Endodermal cell (in vitro differentiated cells): ENCODE results near the gene ABCA7. TPM values are rescaled to one million over a fixed set of nuclear protein-coding genes. Genes with fewer than 3 reads are reported as not detected.
"Not testable (repeated sequence)": the region's sequence is repeated elsewhere in the genome, so short reads cannot be mapped to it uniquely, and the experiment has no call there.

ENCODE experiments used
- DNase-seq: peaks from one replicate; pipeline ENCODE4 v3.0.0-alpha.2; 2017
- H3K27ac ChIP-seq: 2 replicates; pipeline ENCODE4 v1.5.1; 2013; ENCODE audit warnings: mild to moderate bottlenecking, low read depth, low read length, moderate library complexity
- H3K27me3 ChIP-seq: 2 replicates; pipeline ENCODE4 v1.6.1; 2013; ENCODE audit warnings: mild to moderate bottlenecking, low read length, moderate library complexity; ENCODE audit not compliant: insufficient read depth, control insufficient read depth, poor library complexity, severe bottlenecking
- H3K36me3 ChIP-seq: 2 replicates; pipeline ENCODE4 v1.7.0; 2013; ENCODE audit warnings: mild to moderate bottlenecking, low read length, moderate library complexity; ENCODE audit not compliant: control insufficient read depth, insufficient read depth
- H3K4me1 ChIP-seq: one replicate; pipeline ENCODE4 v1.7.0; 2013; ENCODE audit warnings: low read length; ENCODE audit not compliant: control insufficient read depth, insufficient read depth
- H3K4me3 ChIP-seq: 2 replicates; pipeline ENCODE4 v1.5.1; 2013; ENCODE audit warnings: mild to moderate bottlenecking, low read length, moderate library complexity
- H3K9ac ChIP-seq: 2 replicates; pipeline ENCODE4 v1.6.1; 2013; ENCODE audit warnings: mild to moderate bottlenecking, low read length, moderate library complexity; ENCODE audit not compliant: poor library complexity, severe bottlenecking; ENCODE audit errors: extremely low read depth
- H3K9me3 ChIP-seq: 2 replicates; pipeline ENCODE4 v1.6.1; 2013; ENCODE audit warnings: mild to moderate bottlenecking, low read length, moderate library complexity; ENCODE audit not compliant: control insufficient read depth
- H3K27ac Mint-ChIP-seq: 2 replicates; pipeline ENCODE4 v1.8.0; 2020; ENCODE audit warnings: mixed read lengths
- H3K27me3 Mint-ChIP-seq: 2 replicates; pipeline ENCODE4 v1.8.0; 2021; ENCODE audit warnings: mild to moderate bottlenecking, mixed read lengths; ENCODE audit not compliant: insufficient read depth
- H3K36me3 Mint-ChIP-seq: 2 replicates; pipeline ENCODE4 v1.8.0; 2020; ENCODE audit warnings: low read depth, mixed read lengths
- H3K4me1 Mint-ChIP-seq: 2 replicates; pipeline ENCODE4 v1.8.0; 2020; ENCODE audit warnings: mixed read lengths
- H3K4me3 Mint-ChIP-seq: 2 replicates; pipeline ENCODE4 v1.8.0; 2020; ENCODE audit warnings: mild to moderate bottlenecking, moderate library complexity, mixed read lengths
- H3K9me3 Mint-ChIP-seq: 2 replicates; pipeline ENCODE4 v1.8.0; 2020; ENCODE audit warnings: mild to moderate bottlenecking, mixed read lengths
- CTCF ChIP-seq: fragments of 200-600 bp; sonication (generic); conservative IDR thresholded peaks from 2 replicates; pipeline ENCODE4 v1.5.0; 2021; ENCODE audit warnings: antibody characterized with exemption, mild to moderate bottlenecking
- WGBS, 2 experiments: methylation state at CpG; one replicate each; pipeline versions ENCODE4 v1.1.5 to v1.1.7; 2013; ENCODE audit warnings: missing lambda C conversion rate in 2 of 2, mixed read lengths in 1 of 2; ENCODE audit not compliant: insufficient coverage in 1 of 2, insufficient read length in 1 of 2; 5-methylcytosine and 5-hydroxymethylcytosine counted together
- total RNA-seq, 2 donors: library from RNA; stranded (reverse); fragmentation: NEBNext Ultra II Directional in 1 of 2; extraction: Animal tissue kit (Norgen Biotek cat#: 25700) in 1 of 2; gene quantifications; 2 replicates in 1 of 2; 3 replicates in 1 of 2; pipeline ENCODE4 v1.2.1, GENCODE V29; 2021

ABCA7 gene
- total RNA-seq, 2 donors from 2014 or later = 67.2 to 68.7 TPM

GRCh38 chr19:1112268-1113029 lies 72.5 kb downstream of the ABCA7 start:
- H3K27ac ChIP-seq = peak overlapping the region; percentile 63
- no peak overlapping the region for H3K27ac Mint-ChIP-seq
- DNase-seq = peak; percentile 92

DNA sequence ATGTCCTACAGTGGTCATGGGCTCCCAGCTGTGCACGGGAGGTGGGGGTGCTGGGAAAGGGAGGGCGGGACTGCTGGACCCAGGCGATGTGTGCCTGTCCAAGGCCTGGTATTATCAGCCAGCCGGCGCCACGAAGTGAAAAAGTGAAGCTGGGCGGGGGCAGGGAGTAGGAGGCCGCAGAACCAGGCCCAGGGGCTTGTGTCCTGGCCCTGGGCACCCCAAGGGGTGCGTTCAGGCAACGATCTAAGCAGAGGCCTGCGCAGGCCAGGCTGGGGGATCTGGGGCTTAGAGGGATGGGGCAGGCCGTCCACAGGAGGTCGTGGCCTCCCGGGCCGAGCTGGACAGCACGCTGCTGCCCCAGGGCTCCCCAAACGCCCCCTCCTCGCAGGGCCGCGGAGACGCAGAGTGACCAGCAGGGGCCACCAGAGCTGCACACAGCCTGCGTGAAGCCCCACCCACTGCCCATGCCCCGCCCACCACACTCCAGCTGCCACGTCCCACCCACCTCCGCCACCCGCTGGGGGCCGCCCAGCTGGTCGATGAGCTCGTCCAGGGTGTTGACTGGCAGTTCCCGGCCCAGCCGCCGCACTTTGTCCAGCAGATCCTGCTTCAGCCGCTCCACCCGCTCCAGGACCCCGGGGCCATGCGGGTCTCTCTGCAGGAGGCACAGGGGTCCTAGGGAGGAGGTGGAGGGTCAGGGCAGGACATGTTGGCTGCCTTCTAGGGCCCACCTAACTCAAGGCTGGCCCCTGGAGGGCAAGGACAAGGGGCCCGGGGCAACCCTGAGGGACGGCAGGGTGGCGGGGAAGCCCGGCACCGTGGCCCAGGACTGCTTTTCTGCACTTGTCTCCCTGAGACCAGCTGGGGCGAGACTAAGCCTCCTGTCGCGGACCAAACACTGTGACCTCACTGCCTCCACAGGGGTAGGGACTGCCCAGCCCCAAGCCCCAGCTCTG lies 73.4 kb downstream of the ABCA7 start:
- no peak overlapping the region for H3K27ac Mint-ChIP-seq
- Histone ChIP-seq H3K27me3 (no peaks in the 10 kb centered on the region), H3K4me1 (no peaks in the 10 kb centered on the region), H3K27ac (peak overlapping the region; percentile 70), H3K4me3 (no peak overlapping the region), H3K36me3 (peaks cover 18% of the 10 kb centered on the region), H3K9me3 (no peaks in the 10 kb centered on the region), H3K9ac (peak overlapping the region; percentile 15)
- DNase-seq = peak; percentile 99
- 57 to 68% methylated on average over 15 to 44 of the region's 44 CpGs for WGBS, 2 experiments
- no peaks in the 10 kb centered on the region for H3K4me1 Mint-ChIP-seq
- TF ChIP-seq CTCF = peak; percentile 92
- no peaks in the 10 kb centered on the region for H3K27me3 Mint-ChIP-seq
- H3K36me3 Mint-ChIP-seq = peaks cover 7% of the 10 kb centered on the region
- no peak overlapping the region for H3K4me3 Mint-ChIP-seq
- no peaks in the 10 kb centered on the region for H3K9me3 Mint-ChIP-seq

More at GRCh38 chr19:1112268-1113029, 72.5 kb downstream of the ABCA7 start:
- Histone ChIP-seq H3K4me3 (no peak overlapping the region), H3K4me1 (no peaks in the 10 kb centered on the region), H3K27me3 (no peaks in the 10 kb centered on the region), H3K36me3 (peaks cover 14% of the 10 kb centered on the region), H3K9me3 (no peaks in the 10 kb centered on the region), H3K9ac (no peak overlapping the region)
- 90 to 92% methylated on average over 57 to 71 of the region's 71 CpGs for WGBS, 2 experiments
- TF ChIP-seq CTCF = no peak
- Mint-ChIP-seq H3K27me3 (no peaks in the 10 kb centered on the region), H3K4me3 (no peak overlapping the region), H3K36me3 (peaks cover 1% of the 10 kb centered on the region), H3K9me3 (no peaks in the 10 kb centered on the region), H3K4me1 (no peaks in the 10 kb centered on the region)

DNA sequence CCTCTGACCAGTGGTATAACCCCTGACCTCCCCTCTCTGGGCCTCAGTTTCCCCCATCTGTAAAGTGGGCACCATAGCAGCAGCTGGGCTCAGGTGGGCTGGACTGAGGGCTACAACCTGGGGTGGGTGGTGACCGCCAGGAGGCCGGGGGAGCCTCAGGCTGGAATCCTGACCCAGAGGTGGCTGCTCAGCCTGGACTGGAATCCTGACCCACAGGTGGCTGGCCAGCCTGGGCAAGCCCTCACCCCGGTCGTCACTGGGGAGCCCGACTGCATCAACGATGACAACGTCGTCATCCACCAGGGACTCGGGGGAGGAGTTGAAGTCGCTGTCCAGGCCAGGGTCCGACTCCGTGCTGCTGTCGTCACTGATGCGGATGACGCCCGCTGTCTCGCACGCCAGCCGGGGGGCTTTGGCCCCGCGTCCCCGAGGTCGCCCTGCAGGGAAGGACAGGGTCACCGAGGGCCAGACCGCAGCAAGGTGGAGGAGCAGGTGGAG lies 74.1 kb downstream of the ABCA7 start:
- Histone ChIP-seq H3K9me3 (no peaks in the 10 kb centered on the region), H3K9ac (peak overlapping the region; percentile 15), H3K27me3 (no peaks in the 10 kb centered on the region), H3K36me3 (peaks cover 20% of the 10 kb centered on the region), H3K4me1 (no peaks in the 10 kb centered on the region), H3K27ac (no peak overlapping the region), H3K4me3 (no peak overlapping the region)
- no peaks in the 10 kb centered on the region for H3K27me3 Mint-ChIP-seq
- 93 to 96% methylated on average over 24 to 25 of the region's 25 CpGs for WGBS, 2 experiments
- H3K4me1 Mint-ChIP-seq = no peaks in the 10 kb centered on the region
- H3K36me3 Mint-ChIP-seq = peaks cover 13% of the 10 kb centered on the region
- no peaks in the 10 kb centered on the region for H3K9me3 Mint-ChIP-seq
- DNase-seq = no peak
- H3K27ac Mint-ChIP-seq = no peak overlapping the region
- H3K4me3 Mint-ChIP-seq = no peak overlapping the region
- TF ChIP-seq CTCF = no peak

- H3K36me3 Mint-ChIP-seq = peaks cover 13% of the 10 kb centered on the region
- DNase-seq, H3K4me3 ChIP-seq, H3K27me3 ChIP-seq, H3K9me3 Mint-ChIP-seq, H3K27ac Mint-ChIP-seq, H3K9ac ChIP-seq, H3K4me1 Mint-ChIP-seq, H3K9me3 ChIP-seq, H3K27me3 Mint-ChIP-seq, H3K4me1 ChIP-seq, H3K4me3 Mint-ChIP-seq, H3K27ac ChIP-seq: not testable (repeated sequence)
- H3K36me3 ChIP-seq = peaks cover 21% of the 10 kb centered on the region
- WGBS, 2 experiments = 87 to 95% methylated on average over 7 to 8 of the region's 9 CpGs
Observed at GRCh38 chr19:1114728-1115127, 74.8 kb downstream of the ABCA7 start.
